GM04504 (cell line): Measurements from ENCODE around the gene MYO1D.

ENCODE experiments used
- DNase-seq: peaks from one replicate; pipeline ENCODE4 v3.0.0-alpha.2; 2012; ENCODE audit warnings: low read depth

Gene MYO1D

GRCh38 chr17:32625971-32626370, 251.0 kb downstream of the MYO1D start:
- no peak for DNase-seq

GRCh38 chr17:32623196-32623595, 253.7 kb downstream of the MYO1D start:
- no peak for DNase-seq

DNA sequence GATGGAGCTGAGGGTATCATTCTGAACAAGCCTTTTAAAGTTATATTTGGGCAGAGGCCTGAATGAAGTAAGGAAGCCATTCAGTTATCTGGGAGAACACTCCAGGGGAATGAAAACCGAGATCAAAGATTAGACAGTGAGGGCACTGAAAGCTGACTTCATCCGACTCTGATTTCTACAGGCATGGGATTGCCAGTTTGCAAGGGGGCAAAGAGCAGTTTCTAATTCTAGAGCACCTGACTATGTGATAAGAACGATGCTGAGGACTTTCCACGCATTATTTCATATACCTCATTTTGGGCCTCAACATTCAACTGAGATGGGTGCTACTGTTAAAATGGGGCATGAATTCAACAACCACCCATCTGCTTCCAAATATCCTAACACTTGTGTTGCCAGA, 254.4 kb downstream of the MYO1D start:
- no peak for DNase-seq

- peak; percentile 0 for DNase-seq
Measured at GRCh38 chr17:32621612-32622312, 255.2 kb downstream of the MYO1D start.

DNA sequence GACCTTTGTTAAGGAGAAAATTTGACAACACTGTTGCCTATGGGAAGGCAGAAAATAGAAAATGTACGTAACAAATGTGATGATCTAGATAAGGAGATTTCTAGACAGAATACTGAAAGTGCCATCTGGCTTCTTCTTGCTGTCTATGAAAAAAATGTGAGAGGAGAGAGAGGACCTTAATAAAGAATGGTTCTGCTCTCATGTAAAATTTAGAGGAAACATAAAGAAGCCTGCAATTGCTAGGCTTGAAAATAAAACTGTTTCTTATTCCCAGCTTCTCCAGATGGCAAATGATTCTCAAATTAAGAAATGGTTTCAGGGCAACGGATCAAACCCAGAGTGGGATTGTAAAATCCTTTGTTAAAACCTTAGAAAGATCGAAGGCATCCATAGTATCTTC, 261.6 kb downstream of the MYO1D start:
- no peak for DNase-seq

- DNase-seq: no peak
Measured at GRCh38 chr17:32610943-32611342, 266.0 kb downstream of the MYO1D start.

DNA sequence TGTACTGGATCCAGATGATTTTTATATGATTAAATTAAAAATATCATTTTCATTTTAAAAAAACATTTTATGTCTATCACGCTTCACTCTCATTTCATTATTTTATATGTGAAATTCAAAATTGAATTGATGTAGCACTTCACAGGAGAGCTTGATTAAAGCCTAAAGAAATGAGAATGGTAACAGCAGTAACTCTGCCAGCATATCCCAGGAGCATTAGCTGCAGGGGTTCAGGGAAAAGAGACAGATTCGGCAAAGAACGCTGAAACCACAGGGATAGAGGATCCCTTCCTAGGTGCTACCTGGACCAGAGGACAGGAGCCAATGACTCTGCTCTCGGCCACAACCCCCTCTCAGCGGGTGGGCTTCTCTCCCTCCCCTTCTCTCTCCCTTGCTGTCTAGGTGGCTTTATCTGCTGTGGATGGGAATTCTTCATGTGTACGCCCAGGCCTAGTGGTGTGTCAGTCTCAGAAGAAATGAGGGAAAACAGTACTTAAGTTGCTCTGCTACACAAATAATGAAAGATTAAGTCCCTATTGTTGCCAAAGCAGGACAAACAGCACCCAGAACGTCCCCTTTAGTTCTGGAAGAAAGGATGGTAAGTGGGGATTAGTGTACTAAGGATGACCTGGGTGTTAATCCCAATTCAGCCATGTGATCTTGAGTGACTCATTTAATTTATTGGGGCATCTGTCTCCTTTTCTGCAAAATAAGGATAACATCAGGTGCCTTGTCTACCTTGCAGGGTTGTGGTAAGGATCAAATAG, 266.9 kb downstream of the MYO1D start:
- no peak for DNase-seq

DNA sequence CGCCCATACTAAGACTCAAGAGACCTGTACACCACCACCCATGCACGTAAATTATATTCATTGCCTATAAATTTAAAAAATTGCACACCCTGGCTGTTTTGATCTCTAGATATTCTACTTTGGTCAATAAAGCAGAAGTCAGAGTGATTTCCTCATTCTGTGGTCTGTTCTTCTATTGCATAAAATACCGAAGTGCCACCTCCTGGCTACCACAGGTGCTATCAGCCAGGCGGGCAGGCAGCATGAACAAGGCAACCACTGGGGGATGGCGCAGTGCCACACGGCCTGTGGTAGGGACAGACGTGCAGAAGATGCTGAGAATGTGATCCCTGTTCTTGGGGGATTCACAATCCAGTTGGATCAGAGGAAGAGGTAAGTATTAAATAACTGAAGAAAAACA, 267.8 kb downstream of the MYO1D start:
- DNase-seq: no peak

GRCh38 chr17:32608267-32608666, 268.7 kb downstream of the MYO1D start:
- no peak for DNase-seq

GRCh38 chr17:32604966-32605365, 272.0 kb downstream of the MYO1D start:
- DNase-seq: no peak

DNA sequence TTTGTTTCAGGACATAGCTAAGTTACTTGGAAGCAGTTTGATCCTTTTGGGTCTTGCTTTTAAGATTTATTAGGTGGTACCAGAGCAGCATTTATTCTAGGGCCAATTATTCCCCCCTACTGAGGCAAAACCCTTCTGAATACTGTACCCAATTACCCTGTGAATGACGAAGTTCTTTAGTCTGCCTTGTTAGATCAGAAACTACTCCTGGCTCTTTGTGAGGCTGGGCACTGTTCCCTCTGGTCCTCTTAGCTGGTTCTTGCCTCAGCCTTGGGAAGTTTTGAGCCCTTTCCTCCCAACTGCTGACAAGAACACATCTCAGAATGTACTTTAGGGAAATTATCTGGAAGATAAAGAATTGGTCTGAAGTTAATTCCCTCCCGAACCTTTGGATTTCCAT, 274.5 kb downstream of the MYO1D start:
- DNase-seq: no peak

DNA sequence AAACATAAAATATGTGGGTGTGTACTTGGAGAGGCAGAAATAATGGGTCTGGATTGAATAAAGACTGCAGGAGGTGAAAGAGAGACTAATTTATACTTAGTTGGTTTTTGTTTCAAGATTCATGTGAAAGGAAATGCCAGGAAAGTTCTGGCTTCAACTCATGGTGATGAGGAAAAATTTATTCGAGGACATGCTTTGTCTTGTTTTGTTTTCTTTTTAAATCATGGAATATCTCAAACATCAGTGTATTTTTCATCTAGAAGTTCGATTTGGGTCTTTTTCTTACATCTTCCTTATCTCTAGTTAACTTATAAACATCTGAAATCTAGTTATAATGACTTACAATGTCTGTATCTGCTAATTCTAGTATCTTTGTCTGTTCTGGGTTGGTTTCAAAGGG, 275.1 kb downstream of the MYO1D start:
- DNase-seq: no peak

- DNase-seq: no peak
Measured at GRCh38 chr17:32596628-32597027, 280.3 kb downstream of the MYO1D start.

DNA sequence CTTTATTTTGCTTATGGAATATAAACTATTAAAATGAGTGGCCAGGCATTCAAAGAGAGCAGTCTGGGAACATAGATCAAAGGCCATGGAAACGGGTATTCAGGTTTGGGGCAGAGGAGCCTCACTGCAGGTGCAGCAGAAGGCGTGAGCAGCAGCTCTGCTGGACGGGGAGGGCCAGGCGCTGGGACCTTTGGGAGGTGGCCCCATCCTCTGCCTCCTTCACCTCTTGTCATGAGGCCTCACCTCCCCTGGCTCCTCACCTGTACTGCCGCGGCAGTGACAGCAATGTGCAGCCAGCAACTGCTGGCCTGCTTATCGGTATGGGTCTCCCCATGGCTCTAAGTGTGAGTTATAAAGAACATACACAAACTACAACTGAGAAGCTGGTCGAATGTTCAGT, 280.7 kb downstream of the MYO1D start:
- no peak for DNase-seq

DNA sequence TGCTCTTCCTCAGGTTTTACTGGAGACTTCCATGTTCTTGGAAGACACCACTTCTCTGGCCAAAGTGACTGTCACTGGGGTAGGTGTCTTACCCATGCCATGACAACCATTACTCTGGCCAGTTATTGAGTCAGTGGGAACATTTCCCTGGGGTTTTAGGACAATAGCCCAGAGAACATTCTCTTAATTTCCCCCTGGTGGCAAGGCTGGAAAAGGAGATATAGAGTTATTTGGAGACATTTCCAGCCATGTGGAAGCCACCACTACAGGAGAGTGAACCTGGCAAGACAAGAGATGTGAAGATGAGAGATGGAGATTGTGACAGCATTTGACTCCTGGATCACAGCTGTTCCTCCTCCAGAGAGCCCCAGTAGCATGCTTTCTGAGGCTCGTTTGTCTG, 283.9 kb downstream of the MYO1D start:
- DNase-seq: no peak

GRCh38 chr17:32591405-32591804, 285.5 kb downstream of the MYO1D start:
- DNase-seq: no peak

DNA sequence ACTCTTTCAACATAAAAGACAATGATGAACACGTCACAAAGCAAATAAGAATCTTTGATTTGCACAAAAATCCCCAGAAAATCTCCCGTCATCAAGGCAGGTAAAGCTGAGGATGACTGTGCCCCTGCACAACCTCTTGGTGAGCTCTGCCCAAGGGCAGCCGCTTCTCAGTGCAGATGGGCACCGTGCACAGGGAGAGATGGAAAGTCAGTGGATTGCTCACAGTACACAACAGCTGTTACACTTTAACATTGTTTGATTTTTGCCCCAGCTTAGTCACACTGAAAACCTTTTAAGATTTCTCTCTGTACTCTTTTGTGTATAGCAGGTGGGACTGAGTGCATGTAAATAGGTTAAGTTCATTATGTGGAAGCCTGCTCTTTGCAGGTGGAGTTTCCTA, 285.9 kb downstream of the MYO1D start:
- DNase-seq: no peak

GRCh38 chr17:32588982-32589381, 287.9 kb downstream of the MYO1D start:
- no peak for DNase-seq

DNA sequence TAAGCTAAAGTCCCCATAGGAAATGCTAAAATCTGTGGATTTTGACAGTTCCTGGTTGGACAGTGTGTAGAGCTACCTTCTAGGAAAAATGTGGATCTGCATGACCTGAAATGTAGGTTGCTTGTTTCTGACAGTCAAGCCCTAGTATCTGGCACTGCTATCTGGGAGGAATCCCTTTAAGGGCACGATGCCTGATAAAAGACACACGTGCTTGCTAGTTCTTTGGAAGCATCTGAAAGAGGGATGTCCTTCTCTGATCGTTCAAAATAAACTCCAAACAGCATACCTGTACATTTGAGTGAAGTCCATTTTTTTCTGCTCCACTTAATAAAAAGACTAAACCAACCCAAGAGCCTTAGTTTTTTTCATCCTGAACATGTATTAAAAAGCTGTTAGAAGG, 288.8 kb downstream of the MYO1D start:
- no peak for DNase-seq

DNA sequence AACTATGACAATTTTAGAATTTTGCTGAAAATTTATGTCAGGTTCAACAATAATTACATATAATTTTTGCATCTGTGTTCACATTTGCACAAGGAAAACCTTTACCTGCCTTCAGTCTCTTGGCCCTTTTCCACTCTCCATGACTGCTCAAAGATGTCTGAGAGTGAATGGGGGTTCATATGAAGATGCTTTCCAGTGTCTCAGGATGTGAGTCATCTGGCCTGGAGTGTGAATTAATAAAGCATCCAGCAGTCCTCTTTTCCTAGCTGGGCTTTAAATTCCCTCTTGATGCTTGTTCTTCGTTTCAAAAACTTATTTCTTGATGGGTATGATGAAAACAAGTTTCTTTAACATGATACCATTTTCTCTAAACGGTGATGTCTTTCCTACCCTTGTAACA, 290.3 kb downstream of the MYO1D start:
- DNase-seq: peak; percentile 21

- peak; percentile 13 for DNase-seq
Measured at GRCh38 chr17:32584792-32585191, 292.1 kb downstream of the MYO1D start.

- DNase-seq: no peak
Measured at GRCh38 chr17:32583053-32583452, 293.9 kb downstream of the MYO1D start.

GRCh38 chr17:32575852-32576251, 301.1 kb downstream of the MYO1D start:
- DNase-seq: no peak

- no peak for DNase-seq
Measured at GRCh38 chr17:32570081-32570396, 306.9 kb downstream of the MYO1D start.
